Measurements from ENCODE around the gene SPATA46.

- TF ChIP-seq EZH2 (IDR thresholded peaks at IDR 0.05; ENCODE audit: insufficient read depth, low read length) (no peak), CTCF (IDR thresholded peaks at IDR 0.05; ENCODE audit: insufficient read depth, low read depth, low read length) (no peak)
These were observed 12.6 kb upstream of the SPATA46 start for GRCh38 chr1:162389021-162389818.
